HepG2 (cell line): ENCODE data around the gene UNC5B. TPM values are rescaled to one million over a fixed set of nuclear protein-coding genes. Genes with fewer than 3 reads are reported as not detected.

Experiments
- ATAC-seq: fragments of 200-7000 bp; cut with Tn5 transposase; 3 replicates; pipeline ENCODE4 v1.9.1; 2020; ENCODE audit warnings: mild to moderate bottlenecking, moderate library complexity
- BruUV-seq: library from RNA; stranded (reverse); fragments of 400-500 nt; replicated peaks from 2 replicates; lab custom pipeline; 2021; lab: Mats Ljungman, UMichigan
- CTCF ChIA-PET: fragments of 300-600 bp; formaldehyde crosslinking; extraction: SDS; loops from one replicate; lab custom pipeline; 2021; ENCODE audit warnings: low total read pairs, inconsistent platforms, low intra/inter-chr PET ratio; lab: Yijun Ruan, JAX
- POLR2A ChIA-PET: fragments of 350-600 bp; sonication (Branson Sonifier 250); formaldehyde crosslinking; loops from one replicate; lab custom pipeline; 2020; ENCODE audit warnings: antibody characterized with exemption, inconsistent platforms; lab: Yijun Ruan, JAX
- DNase-seq: peaks from one replicate; pipeline ENCODE4 v3.0.0-alpha.2; 2015; ENCODE audit warnings: low spot score
- FAIRE-seq: peaks from 3 replicates; lab custom pipeline; 2011; peaks lifted over from hg19 to GRCh38; lab: Jason Lieb, UNC
- H2AFZ ChIP-seq: one replicate; pipeline ENCODE4 v1.6.1; 2011; ENCODE audit warnings: low read length, inconsistent platforms
- H3K27ac ChIP-seq: fragments of 300-600 bp; 3 replicates; pipeline ENCODE4 v1.8.0; 2011; ENCODE audit warnings: mixed run types, mild to moderate bottlenecking, mixed read lengths, low read length, inconsistent platforms; ENCODE audit not compliant: insufficient read depth; ENCODE audit errors: extremely low read length
- H3K27me3 ChIP-seq, 2 experiments: fragments of 200-600 bp in 1 of 2; 2 replicates in 1 of 2; 3 replicates in 1 of 2; pipeline versions ENCODE4 v1.6.0 to v1.8.0; 2011; ENCODE audit warnings: low read length in 2 of 2, mild to moderate bottlenecking in 2 of 2, moderate library complexity in 2 of 2, inconsistent platforms in 1 of 2; ENCODE audit not compliant: insufficient read depth in 2 of 2, control insufficient read depth in 1 of 2
- H3K36me3 ChIP-seq, 2 experiments: fragments of 200-600 bp in 1 of 2; replicated peaks in 1 of 2; 2 replicates in 1 of 2; 3 replicates in 1 of 2; pipeline versions ENCODE4 v1.5.1 to v1.8.0; 2011; ENCODE audit warnings: low read length in 2 of 2, inconsistent platforms in 1 of 2; ENCODE audit not compliant: insufficient read depth in 2 of 2, control insufficient read depth in 1 of 2
- H3K4me1 ChIP-seq: 2 replicates; pipeline ENCODE4 v1.5.1; 2012; ENCODE audit warnings: low read length, inconsistent platforms; ENCODE audit not compliant: insufficient read depth
- H3K4me2 ChIP-seq: 2 replicates; pipeline ENCODE4 v1.6.0; 2011; ENCODE audit warnings: low read depth, low read length, inconsistent platforms
- H3K4me3 ChIP-seq, 3 experiments: fragments of 200-600 bp in 1 of 3; sonication (generic), shearing (Covaris generic) in 1 of 3; replicated peaks in 1 of 3; 2 replicates each; pipeline ENCODE4 v1.5.1; 2011 to 2016; ENCODE audit warnings: low read length in 3 of 3, inconsistent platforms in 2 of 3, low read depth in 2 of 3, mild to moderate bottlenecking in 2 of 3, control low read depth in 1 of 3, mixed read lengths in 1 of 3; ENCODE audit not compliant: insufficient read depth in 1 of 3
- H3K79me2 ChIP-seq: one replicate; pipeline ENCODE4 v1.6.1; 2011; ENCODE audit warnings: low read length, inconsistent platforms; ENCODE audit not compliant: insufficient read depth
- H3K9ac ChIP-seq: 2 replicates; pipeline ENCODE4 v1.6.0; 2011; ENCODE audit warnings: mild to moderate bottlenecking, low read depth, low read length, inconsistent platforms; ENCODE audit not compliant: insufficient read depth
- H3K9me3 ChIP-seq: 2 replicates; pipeline ENCODE4 v1.5.1; 2012; ENCODE audit warnings: mild to moderate bottlenecking, low read length
- H4K20me1 ChIP-seq: 2 replicates; pipeline ENCODE4 v1.6.0; 2011; ENCODE audit warnings: inconsistent platforms, mild to moderate bottlenecking, low read length, moderate library complexity; ENCODE audit not compliant: insufficient read depth
- CREB1 ChIP-seq, 2 experiments: fragments of 450-650 bp in 1 of 2; IDR thresholded peaks; 2 replicates each; pipeline ENCODE4 v1.6.1; 2016 to 2017; ENCODE audit warnings: control low read depth in 1 of 2, mild to moderate bottlenecking in 1 of 2, missing compliant biosample characterization in 1 of 2, missing genetic modification characterization in 1 of 2
- GPBP1L1 ChIP-seq: sonication (generic); formaldehyde crosslinking; IDR thresholded peaks from 2 replicates; pipeline ENCODE4 v1.5.0; 2020; ENCODE audit warnings: mild to moderate bottlenecking, missing genetic modification reagents
- JDP2 ChIP-seq: sonication (generic); formaldehyde crosslinking; IDR thresholded peaks from 2 replicates; pipeline ENCODE4 v1.8.1; 2022; ENCODE audit warnings: missing genetic modification reagents, borderline replicate concordance
- MLXIP ChIP-seq: sonication (generic); formaldehyde crosslinking; IDR thresholded peaks from 2 replicates; pipeline ENCODE4 v1.9.0; 2021; ENCODE audit warnings: missing genetic modification reagents, borderline replicate concordance
- SP1 ChIP-seq, 2 experiments: fragments of 450-650 bp in 1 of 2; sonication (generic) in 1 of 2; formaldehyde crosslinking in 1 of 2; IDR thresholded peaks; 2 replicates each; pipeline versions ENCODE4 v1.4.0 to v1.6.1; 2016 to 2020; ENCODE audit warnings: missing genetic modification reagents in 1 of 2
- SUZ12 ChIP-seq: fragments of 150-350 bp; IDR thresholded peaks from 2 replicates; pipeline ENCODE4 v1.6.1; 2014; ENCODE audit warnings: low read depth, low read length
- YEATS4 ChIP-seq: sonication (generic); formaldehyde crosslinking; IDR thresholded peaks from 2 replicates; pipeline ENCODE4 v1.4.0; 2020; ENCODE audit warnings: missing genetic modification reagents, borderline replicate concordance
- ZNF768 ChIP-seq: sonication (generic); formaldehyde crosslinking; IDR thresholded peaks from 2 replicates; pipeline ENCODE4 v1.4.0; 2020; ENCODE audit warnings: missing genetic modification reagents
- WGBS: methylation state at CpG from one replicate; pipeline ENCODE4 v1.1.6; 2017; ENCODE audit warnings: low lambda C conversion rate; 5-methylcytosine and 5-hydroxymethylcytosine counted together
- in situ Hi-C: cut with HindIII; loops from 2 replicates; pipeline ENCODE4 v1.10.0; 2017; ENCODE audit warnings: low pct_unique_long_range_greater_than_20kb; ENCODE audit not compliant: extremely low pct_ligation_motif_present
- intact Hi-C: fragments of 100-400 bp; cut with micrococcal nuclease; formaldehyde crosslinking; loops from one replicate; pipeline ENCODE4 v1.10.0; 2022; ENCODE audit not compliant: unreplicated experiment
- polyA plus RNA-seq, 8 experiments: library from polyadenylated mRNA; depleted of rRNA in 3 of 8; stranded (reverse) in 7 of 8; unstranded in 1 of 8; fragments of >200 nt; fragmentation: Illumina TruSeq in 4 of 8; extraction: Trizol in 4 of 8; gene quantifications; 2 replicates each; pipeline versions ENCODE4 v1.2.1 to v1.2.3, GENCODE V29; 2011 to 2016; ENCODE audit warnings: low read depth in 4 of 8, missing spikeins in 1 of 8, mixed read lengths in 1 of 8; ENCODE audit not compliant: insufficient read depth in 1 of 8
- total RNA-seq, 5 experiments: library from RNA; depleted of rRNA; stranded (reverse); fragments of >200 nt; fragmentation: Illumina TruSeq; extraction: Trizol; gene quantifications; 2 replicates each; pipeline ENCODE4 v1.2.3, GENCODE V29; 2016; ENCODE audit warnings: low read depth in 1 of 5

UNC5B gene
- total and polyA plus RNA-seq, 2 of the 13 experiments (the other 11 are each of a cell fraction or from before 2014, with no cell fraction given) = 0.07 TPM

GRCh38 chr10:71221586-71222202 lies 9.3 kb downstream of the UNC5B start:
- Histone ChIP-seq H3K36me3 (no peaks in the 10 kb centered on the region), H3K27me3 (peaks cover 5 to 23% of the 10 kb centered on the region in 2 experiments; a peak in 4 of 5 replicates), H3K4me2 (no peak overlapping the region), H2AFZ (no peak overlapping the region), H3K27ac (no peak overlapping the region), H3K9me3 (no peaks in the 10 kb centered on the region), H3K4me1 (no peaks in the 10 kb centered on the region), H3K4me3 (no peak overlapping the region), H3K79me2 (no peaks in the 10 kb centered on the region), H3K9ac (no peak overlapping the region), H4K20me1 (no peaks in the 10 kb centered on the region)
- BruUV-seq = no TSS peak
- ChIA-PET CTCF (no interaction called here), POLR2A (no interaction called here)
- WGBS = 63% methylated on average over 5 of the region's 5 CpGs
- in situ Hi-C loops = no loop called here
- no peak for ATAC-seq
- no peak for DNase-seq
- no peak for FAIRE-seq
- TF ChIP-seq ZNF768 = peak; percentile 75
- TF ChIP-seq GPBP1L1 (CRISPR knock-in tag) = no peak
- peak; percentile 80 for TF ChIP-seq CREB1 (IDR thresholded peaks at IDR 0.05)
- TF ChIP-seq CREB1 (CRISPR knock-in tag; IDR thresholded peaks at IDR 0.05) = no peak
- no peak for TF ChIP-seq JDP2 (CRISPR knock-in tag)
- no peak for TF ChIP-seq SP1 (IDR thresholded peaks at IDR 0.05)
- no peak for TF ChIP-seq SP1 (CRISPR knock-in tag; IDR thresholded peaks at IDR 0.05)
- TF ChIP-seq SUZ12 = no peak
- no peak for TF ChIP-seq YEATS4
- TF ChIP-seq MLXIP = no peak
- intact Hi-C loops = no loop called here
